Fibroblast of lung (primary cell): ENCODE results near the gene CSF1R. TPM values are rescaled to one million over a fixed set of nuclear protein-coding genes. Genes with fewer than 3 reads are reported as not detected.

Source experiments
- DNase-seq, 2 donors: peaks; one replicate each; pipeline versions ENCODE4 v3.0.0 to v3.0.0-alpha.2; 2010; ENCODE audit warnings: low read depth in 2 of 2
- H2AFZ ChIP-seq: 2 replicates; pipeline ENCODE4 v1.5.1; 2012; ENCODE audit warnings: low read length, control low read depth, inconsistent platforms
- H3K27ac ChIP-seq: 2 replicates; pipeline ENCODE4 v1.5.1; 2011; ENCODE audit warnings: low read length, control low read depth; ENCODE audit not compliant: insufficient read depth
- H3K27me3 ChIP-seq: 2 replicates; pipeline ENCODE4 v1.5.1; 2011; ENCODE audit warnings: mild to moderate bottlenecking, low read length; ENCODE audit not compliant: control insufficient read depth, insufficient read depth
- H3K36me3 ChIP-seq: 2 replicates; pipeline ENCODE4 v1.5.1; 2011; ENCODE audit warnings: low read length; ENCODE audit not compliant: control insufficient read depth, insufficient read depth
- H3K4me1 ChIP-seq: 2 replicates; pipeline ENCODE4 v1.5.1; 2011; ENCODE audit warnings: low read length; ENCODE audit not compliant: control insufficient read depth, insufficient read depth; ENCODE audit errors: extremely low read depth
- H3K4me2 ChIP-seq: 2 replicates; pipeline ENCODE4 v1.5.1; 2011; ENCODE audit warnings: low read length, control low read depth; ENCODE audit not compliant: insufficient read depth; ENCODE audit errors: extremely low read depth
- H3K4me3 ChIP-seq, 4 experiments: fragments of 200-600 bp in 1 of 4; sonication (generic) in 1 of 4; replicated peaks in 1 of 4; 2 replicates each; pipeline ENCODE4 v1.5.1; 2011 to 2016; ENCODE audit warnings: low read length in 4 of 4, low read depth in 3 of 4, mild to moderate bottlenecking in 3 of 4, control low read depth in 2 of 4, inconsistent platforms in 1 of 4, mixed read lengths in 1 of 4; ENCODE audit not compliant: insufficient read depth in 1 of 4; ENCODE audit errors: control extremely low read depth in 1 of 4
- H3K79me2 ChIP-seq: 2 replicates; pipeline ENCODE4 v1.5.1; 2012; ENCODE audit warnings: mild to moderate bottlenecking, low read length, inconsistent platforms; ENCODE audit not compliant: control insufficient read depth, insufficient read depth
- H3K9ac ChIP-seq: 2 replicates; pipeline ENCODE4 v1.5.1; 2011; ENCODE audit warnings: mild to moderate bottlenecking, low read length, control low read depth; ENCODE audit not compliant: insufficient read depth
- H3K9me3 ChIP-seq: 2 replicates; pipeline ENCODE4 v1.5.1; 2012; ENCODE audit warnings: low read depth, low read length; ENCODE audit not compliant: control insufficient read depth, insufficient read depth
- H4K20me1 ChIP-seq: 2 replicates; pipeline ENCODE4 v1.5.1; 2011; ENCODE audit warnings: low read length; ENCODE audit not compliant: control insufficient read depth, insufficient read depth; ENCODE audit errors: extremely low read depth
- EZH2 ChIP-seq: IDR thresholded peaks from 2 replicates; pipeline ENCODE4 v1.5.1; 2012; ENCODE audit warnings: low read length, control low read depth, mild to moderate bottlenecking; ENCODE audit errors: missing control alignments
- polyA plus RNA-seq, 2 donors: library from polyadenylated mRNA; depleted of rRNA in 1 of 2; stranded (reverse) in 1 of 2; unstranded in 1 of 2; fragments of >200 nt; gene quantifications; 2 replicates each; pipeline ENCODE4 v1.2.1, GENCODE V29; 2011 to 2012; ENCODE audit warnings: missing spikeins in 1 of 2
- total RNA-seq: library from RNA; depleted of rRNA; stranded (reverse); fragments of >200 nt; gene quantifications from 2 replicates; pipeline ENCODE4 v1.2.1, GENCODE V29; 2014
- TF ChIP-seq, protein P1 (sequence below), 2 donors: IDR thresholded peaks in 1 of 2; conservative IDR thresholded peaks in 1 of 2; 1 replicate in 1 of 2; 2 replicates in 1 of 2; pipeline ENCODE4 v1.5.1; 2011 to 2012; ENCODE audit warnings: low read length in 2 of 2, control low read depth in 1 of 2, inconsistent platforms in 1 of 2, low read depth in 1 of 2, mild to moderate bottlenecking in 1 of 2

Gene CSF1R
- total and polyA plus RNA-seq, 2 donors (not counting 1 experiment from before 2014, with no cell fraction given), result 0.07 TPM; not detected in 1

- Histone ChIP-seq H3K27ac (no peak overlapping the region), H2AFZ (no peak overlapping the region), H3K4me2 (peak overlapping the region; percentile 41), H3K79me2 (no peaks in the 10 kb centered on the region), H3K27me3 (no peaks in the 10 kb centered on the region), H4K20me1 (no peaks in the 10 kb centered on the region), H3K4me3 (no peak overlapping the region), H3K4me1 (peaks cover 8% of the 10 kb centered on the region), H3K36me3 (peaks cover 23% of the 10 kb centered on the region), H3K9ac (no peak overlapping the region), H3K9me3 (no peaks in the 10 kb centered on the region)
- TF ChIP-seq, protein P1, sequence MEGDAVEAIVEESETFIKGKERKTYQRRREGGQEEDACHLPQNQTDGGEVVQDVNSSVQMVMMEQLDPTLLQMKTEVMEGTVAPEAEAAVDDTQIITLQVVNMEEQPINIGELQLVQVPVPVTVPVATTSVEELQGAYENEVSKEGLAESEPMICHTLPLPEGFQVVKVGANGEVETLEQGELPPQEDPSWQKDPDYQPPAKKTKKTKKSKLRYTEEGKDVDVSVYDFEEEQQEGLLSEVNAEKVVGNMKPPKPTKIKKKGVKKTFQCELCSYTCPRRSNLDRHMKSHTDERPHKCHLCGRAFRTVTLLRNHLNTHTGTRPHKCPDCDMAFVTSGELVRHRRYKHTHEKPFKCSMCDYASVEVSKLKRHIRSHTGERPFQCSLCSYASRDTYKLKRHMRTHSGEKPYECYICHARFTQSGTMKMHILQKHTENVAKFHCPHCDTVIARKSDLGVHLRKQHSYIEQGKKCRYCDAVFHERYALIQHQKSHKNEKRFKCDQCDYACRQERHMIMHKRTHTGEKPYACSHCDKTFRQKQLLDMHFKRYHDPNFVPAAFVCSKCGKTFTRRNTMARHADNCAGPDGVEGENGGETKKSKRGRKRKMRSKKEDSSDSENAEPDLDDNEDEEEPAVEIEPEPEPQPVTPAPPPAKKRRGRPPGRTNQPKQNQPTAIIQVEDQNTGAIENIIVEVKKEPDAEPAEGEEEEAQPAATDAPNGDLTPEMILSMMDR (conservative IDR thresholded peaks at IDR 0.05 in 1 of 2, IDR thresholded peaks at IDR 0.05 in 1 of 2; ENCODE audit: low read depth in 1 of 2, low read length in 2 of 2), result no peak
- no peak for TF ChIP-seq EZH2
- peak in 1 of 2 donors; percentile 74 for DNase-seq
Measured at GRCh38 chr5:150043657-150044328, 42.6 kb downstream of the CSF1R start.

GRCh38 chr5:150042459-150042858 is 43.9 kb downstream of the CSF1R start:
- Histone ChIP-seq H3K4me3 (no peak overlapping the region), H3K27ac (no peak overlapping the region), H3K4me1 (peaks cover 8% of the 10 kb centered on the region), H3K79me2 (no peaks in the 10 kb centered on the region), H3K9ac (no peak overlapping the region), H2AFZ (no peak overlapping the region), H3K4me2 (no peak overlapping the region), H3K9me3 (no peaks in the 10 kb centered on the region), H3K36me3 (peaks cover 21% of the 10 kb centered on the region), H3K27me3 (no peaks in the 10 kb centered on the region), H4K20me1 (no peaks in the 10 kb centered on the region)
- no peak for DNase-seq
- TF ChIP-seq, protein P1 (conservative IDR thresholded peaks at IDR 0.05 in 1 of 2, IDR thresholded peaks at IDR 0.05 in 1 of 2; ENCODE audit: low read depth in 1 of 2, low read length in 2 of 2), result no peak
- TF ChIP-seq EZH2, result no peak

GRCh38 chr5:150038547-150038946 is 47.8 kb downstream of the CSF1R start:
- H3K27me3 ChIP-seq, result no peaks in the 10 kb centered on the region
- no peaks in the 10 kb centered on the region for H3K9me3 ChIP-seq
- no peak overlapping the region for H2AFZ ChIP-seq
- DNase-seq, result no peak
- H4K20me1 ChIP-seq, result no peaks in the 10 kb centered on the region
- H3K36me3 ChIP-seq, result peaks cover 16% of the 10 kb centered on the region
- no peak overlapping the region for H3K4me3 ChIP-seq
- H3K4me2 ChIP-seq, result no peak overlapping the region
- H3K9ac ChIP-seq, result no peak overlapping the region
- H3K4me1 ChIP-seq, result peaks cover 2% of the 10 kb centered on the region
- H3K27ac ChIP-seq, result no peak overlapping the region
- TF ChIP-seq, protein P1 (conservative IDR thresholded peaks at IDR 0.05 in 1 of 2, IDR thresholded peaks at IDR 0.05 in 1 of 2; ENCODE audit: low read depth in 1 of 2, low read length in 2 of 2), result no peak
- TF ChIP-seq EZH2, result no peak
- no peaks in the 10 kb centered on the region for H3K79me2 ChIP-seq
